Glomerular endothelial cell (primary cell): ENCODE results near the gene WNT3A. TPM values are rescaled to one million over a fixed set of nuclear protein-coding genes. Genes with fewer than 3 reads are reported as not detected.

Experiments used
- DNase-seq: peaks from one replicate; pipeline ENCODE4 v3.0.0-alpha.2; 2011; ENCODE audit warnings: low read depth, low spot score; ENCODE audit errors: extremely low read depth
- total RNA-seq: library from RNA; depleted of rRNA; stranded (reverse); fragments of >200 nt; gene quantifications from 2 replicates; pipeline ENCODE4 v1.2.3, GENCODE V29; 2015

The WNT3A gene
- total RNA-seq, 1 donor from 2014 or later = not detected

GRCh38 chr1:228096416-228097332 is 89.9 kb downstream of the WNT3A start:
- no peak for DNase-seq

GRCh38 chr1:228097333-228098081 is 90.7 kb downstream of the WNT3A start:
- no peak for DNase-seq

GRCh38 chr1:228098323-228098931 is 91.6 kb downstream of the WNT3A start:
- no peak for DNase-seq

DNA sequence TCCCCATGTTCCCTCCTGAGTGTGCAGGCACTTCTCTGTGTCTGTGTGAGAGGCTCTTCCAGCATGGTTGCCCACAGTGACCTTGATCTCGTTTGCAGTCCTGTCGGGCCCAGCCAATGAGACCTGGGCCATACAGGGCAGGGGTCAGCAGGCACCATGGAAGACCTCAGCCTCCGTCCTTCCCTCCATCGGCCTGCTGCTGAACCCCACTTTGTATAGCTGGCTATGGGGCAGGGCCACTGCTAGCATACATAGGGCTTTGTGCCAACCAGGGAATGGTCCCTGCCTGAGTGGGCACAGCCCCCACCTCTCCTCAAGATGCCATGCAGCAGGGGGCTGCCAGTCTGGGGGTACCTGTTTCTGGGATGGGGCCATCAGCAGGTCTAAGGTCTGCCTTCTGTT is 92.5 kb downstream of the WNT3A start:
- DNase-seq = no peak

- no peak for DNase-seq
Measured at GRCh38 chr1:228100822-228101613, 94.2 kb downstream of the WNT3A start.

DNA sequence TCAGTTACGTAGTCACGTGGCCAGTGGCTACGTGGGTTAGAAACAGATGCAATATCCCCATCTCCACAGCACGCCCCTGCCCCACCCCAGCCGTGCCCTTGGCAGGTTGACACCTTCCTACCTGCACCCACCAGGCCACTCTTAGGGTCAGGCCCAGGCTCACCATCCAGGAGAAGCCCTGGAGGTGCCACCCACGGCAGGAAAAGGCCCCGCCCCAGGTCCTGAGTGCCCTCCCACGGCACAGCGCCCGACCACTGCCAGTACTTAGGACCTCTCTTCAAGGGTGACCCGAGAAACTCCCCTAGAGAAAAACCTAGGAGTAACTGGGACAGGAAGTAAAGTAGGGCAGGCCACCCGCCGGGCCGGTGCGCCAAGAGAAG is 94.8 kb downstream of the WNT3A start:
- no peak for DNase-seq

DNA sequence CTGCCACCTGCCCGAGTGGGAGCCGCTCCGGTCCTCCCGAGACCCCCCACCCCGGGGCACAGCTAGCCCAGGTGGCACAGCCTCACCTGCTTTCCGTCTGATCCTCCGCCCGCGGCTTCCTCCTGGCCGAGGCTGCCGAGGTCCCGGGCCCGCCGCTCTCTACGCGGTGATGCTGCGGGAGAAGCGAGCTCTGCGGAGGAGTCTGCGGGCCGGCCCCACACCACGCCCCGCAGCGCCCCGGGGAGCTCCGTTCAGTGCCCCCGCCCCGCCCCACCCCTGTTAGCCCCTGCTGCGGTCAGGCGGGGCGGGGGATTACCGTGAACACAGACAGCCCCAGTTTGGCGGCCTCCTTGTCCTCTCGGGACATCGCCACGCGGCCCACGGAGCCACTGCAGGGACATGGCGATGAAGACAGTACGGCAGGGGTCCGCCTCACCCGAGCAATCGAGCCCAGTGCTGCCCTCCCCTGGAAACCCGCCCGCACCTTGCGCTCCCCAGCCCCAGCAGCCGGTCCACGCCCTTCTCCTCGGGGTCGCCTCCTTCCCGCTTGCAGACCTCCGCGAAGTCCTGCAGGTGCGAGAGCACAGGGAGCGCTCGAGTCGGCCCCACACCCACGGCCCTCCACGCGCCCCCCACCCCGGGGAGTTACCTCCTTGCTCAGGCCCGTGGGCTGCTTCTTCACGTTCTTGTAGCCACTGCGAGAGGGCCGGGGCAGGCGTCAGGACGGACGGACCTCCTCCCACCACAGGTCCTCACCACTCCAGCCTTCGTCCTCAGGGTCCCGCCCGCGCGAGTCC is 95.4 kb downstream of the WNT3A start:
- no peak for DNase-seq

DNA sequence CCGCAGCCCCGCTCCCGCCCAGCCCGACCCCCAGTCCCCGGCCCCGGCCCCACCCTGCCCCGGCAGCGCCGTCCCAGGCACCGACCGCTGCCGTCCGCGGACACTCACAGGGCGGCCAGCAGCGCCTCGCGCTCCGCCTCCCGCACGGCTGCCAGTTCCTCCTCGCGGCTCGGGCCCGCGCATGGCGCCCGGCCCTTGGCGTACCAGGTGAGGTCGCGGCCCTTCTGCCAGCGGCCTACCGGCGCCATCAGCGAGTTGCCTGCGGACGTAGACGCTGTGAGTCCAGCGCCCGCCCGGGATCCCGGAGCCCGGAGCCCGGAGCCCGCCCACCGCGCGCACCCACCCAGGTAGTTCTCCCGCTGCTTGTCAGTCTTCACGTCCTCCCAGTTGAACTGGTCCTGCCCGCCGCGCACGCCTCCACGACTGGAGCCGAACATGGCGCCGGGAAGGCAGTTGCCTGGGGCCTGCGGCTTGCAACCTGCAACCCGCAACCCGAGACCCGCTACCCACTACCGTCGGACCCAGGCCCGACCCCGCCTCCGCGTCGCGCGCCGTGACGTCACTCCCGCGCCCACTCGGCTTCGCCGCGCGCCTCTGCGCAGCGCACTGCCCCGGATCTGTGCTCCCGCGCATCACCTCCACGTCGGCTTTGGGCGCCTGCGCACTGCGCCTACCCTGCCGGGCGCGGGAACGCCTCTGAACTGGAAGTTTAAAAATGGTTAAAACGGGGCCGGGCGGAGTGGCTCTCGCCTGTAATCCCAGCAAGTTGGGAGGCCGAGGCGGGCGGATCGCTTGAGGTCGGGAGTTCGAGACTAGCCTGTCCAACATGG is 96.2 kb downstream of the WNT3A start, which contains the start of gene C1orf35:
Gene C1orf35, minus strand, starts transcription at position 535 of the 830 bp plus-strand sequence. Its CDS starts 98 bp downstream, at position 437.
- DNase-seq = no peak

- DNase-seq = no peak
Measured at GRCh38 chr1:228104526-228105269, 97.9 kb downstream of the WNT3A start.

- no peak for DNase-seq
Measured at GRCh38 chr1:228105270-228105995, 98.6 kb downstream of the WNT3A start.

- no peak for DNase-seq
Measured at GRCh38 chr1:228105996-228106799, 99.4 kb downstream of the WNT3A start.

DNA sequence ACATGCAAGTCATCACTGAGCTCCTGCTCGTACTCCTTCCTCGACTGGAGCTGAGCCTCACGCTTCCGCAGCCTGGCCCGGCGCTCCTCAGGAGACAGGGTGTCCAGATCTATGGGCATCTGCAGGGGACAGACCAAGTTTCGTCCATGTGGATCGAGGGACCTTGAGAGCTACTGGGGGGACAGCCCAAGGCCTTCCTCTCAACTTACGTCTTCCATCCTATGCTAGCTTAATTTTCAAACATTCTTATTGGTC is 99.9 kb downstream of the WNT3A start:
- DNase-seq = no peak

- DNase-seq = no peak
Measured at GRCh38 chr1:228107636-228108035, 100.8 kb downstream of the WNT3A start.

GRCh38 chr1:228108055-228108690 is 101.4 kb downstream of the WNT3A start:
- DNase-seq = no peak

- no peak for DNase-seq
Measured at GRCh38 chr1:228108742-228109072, 101.9 kb downstream of the WNT3A start.

DNA sequence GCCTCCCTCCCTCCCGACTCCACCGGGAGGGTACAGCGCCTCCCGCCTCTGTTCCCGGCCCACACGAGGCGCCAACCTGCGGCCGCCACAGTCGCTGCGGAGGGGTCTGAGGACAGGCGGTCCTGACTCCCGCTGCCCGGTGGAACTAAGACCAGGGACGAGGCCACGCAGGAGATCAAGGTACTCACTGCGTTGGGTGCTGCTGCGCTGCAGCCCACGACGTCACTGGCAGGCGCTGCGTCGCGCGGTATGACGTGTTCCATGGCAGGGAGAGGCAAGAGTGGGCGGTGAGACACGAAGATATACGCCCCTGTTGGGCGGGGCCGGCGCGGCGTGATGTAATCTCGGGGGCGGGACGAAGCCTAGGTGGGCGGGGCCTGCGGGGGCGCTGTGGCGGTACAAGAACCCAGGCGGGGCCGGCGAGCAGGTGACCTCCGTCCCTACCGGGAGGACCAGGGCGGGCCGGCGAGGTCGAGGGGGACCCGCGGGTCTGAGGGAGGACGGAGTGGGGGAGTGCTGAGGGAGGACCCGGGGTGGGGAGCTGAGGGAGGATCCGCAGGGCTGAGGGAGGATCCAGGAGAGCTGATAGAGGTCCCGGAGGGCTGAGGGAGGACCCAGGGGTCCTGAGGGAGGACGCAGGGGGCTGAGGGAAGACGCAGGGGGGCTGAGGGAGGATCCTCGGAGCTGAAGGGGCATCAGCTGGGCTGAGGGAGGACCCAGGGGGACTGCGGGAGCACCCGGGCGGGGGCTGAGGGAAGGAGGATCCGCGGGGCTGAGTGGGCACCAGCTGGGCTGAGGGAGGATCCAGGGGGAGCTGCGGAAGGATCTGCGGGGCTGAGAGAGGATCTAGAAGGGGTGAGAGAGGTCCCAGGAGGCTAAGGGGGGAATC is 102.5 kb downstream of the WNT3A start, which contains the start of gene MRPL55:
Gene MRPL55, minus strand, starts transcription at position 227 of the 889 bp plus-strand sequence. CDS start 1,039 bp downstream, outside the sequence.
- DNase-seq = no peak
